ENCODE results near the gene DENND1A.

The DENND1A gene

DNA sequence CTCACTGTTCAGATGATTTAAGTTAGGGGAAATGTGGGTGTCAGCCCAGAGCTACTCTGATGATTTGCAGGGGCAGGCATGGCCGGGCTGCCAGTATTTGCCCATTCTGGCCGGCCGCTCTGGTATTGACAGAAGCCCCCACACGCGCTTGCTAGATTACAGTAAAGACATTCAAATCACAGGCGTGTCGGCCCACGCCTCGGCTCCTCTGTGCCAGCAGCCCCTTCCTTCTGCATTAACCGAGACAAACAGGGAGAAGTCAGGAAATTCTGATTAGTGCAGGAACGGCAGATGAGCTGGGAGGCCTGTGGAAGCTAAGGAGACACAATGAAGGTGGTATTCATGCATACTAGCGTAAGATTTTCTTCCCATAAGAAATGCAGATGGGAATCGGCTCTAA lies 460.6 kb downstream of the DENND1A start:
- TF ChIP-seq, protein P1, sequence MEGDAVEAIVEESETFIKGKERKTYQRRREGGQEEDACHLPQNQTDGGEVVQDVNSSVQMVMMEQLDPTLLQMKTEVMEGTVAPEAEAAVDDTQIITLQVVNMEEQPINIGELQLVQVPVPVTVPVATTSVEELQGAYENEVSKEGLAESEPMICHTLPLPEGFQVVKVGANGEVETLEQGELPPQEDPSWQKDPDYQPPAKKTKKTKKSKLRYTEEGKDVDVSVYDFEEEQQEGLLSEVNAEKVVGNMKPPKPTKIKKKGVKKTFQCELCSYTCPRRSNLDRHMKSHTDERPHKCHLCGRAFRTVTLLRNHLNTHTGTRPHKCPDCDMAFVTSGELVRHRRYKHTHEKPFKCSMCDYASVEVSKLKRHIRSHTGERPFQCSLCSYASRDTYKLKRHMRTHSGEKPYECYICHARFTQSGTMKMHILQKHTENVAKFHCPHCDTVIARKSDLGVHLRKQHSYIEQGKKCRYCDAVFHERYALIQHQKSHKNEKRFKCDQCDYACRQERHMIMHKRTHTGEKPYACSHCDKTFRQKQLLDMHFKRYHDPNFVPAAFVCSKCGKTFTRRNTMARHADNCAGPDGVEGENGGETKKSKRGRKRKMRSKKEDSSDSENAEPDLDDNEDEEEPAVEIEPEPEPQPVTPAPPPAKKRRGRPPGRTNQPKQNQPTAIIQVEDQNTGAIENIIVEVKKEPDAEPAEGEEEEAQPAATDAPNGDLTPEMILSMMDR (IDR thresholded peaks at IDR 0.05; ENCODE audit: insufficient read depth, low read depth, low read length, missing control alignments): no peak
- no peak overlapping the region for H3K4me3 ChIP-seq (ENCODE audit: low read length)
- DNase-seq (ENCODE audit: low read depth): no peak

DNA sequence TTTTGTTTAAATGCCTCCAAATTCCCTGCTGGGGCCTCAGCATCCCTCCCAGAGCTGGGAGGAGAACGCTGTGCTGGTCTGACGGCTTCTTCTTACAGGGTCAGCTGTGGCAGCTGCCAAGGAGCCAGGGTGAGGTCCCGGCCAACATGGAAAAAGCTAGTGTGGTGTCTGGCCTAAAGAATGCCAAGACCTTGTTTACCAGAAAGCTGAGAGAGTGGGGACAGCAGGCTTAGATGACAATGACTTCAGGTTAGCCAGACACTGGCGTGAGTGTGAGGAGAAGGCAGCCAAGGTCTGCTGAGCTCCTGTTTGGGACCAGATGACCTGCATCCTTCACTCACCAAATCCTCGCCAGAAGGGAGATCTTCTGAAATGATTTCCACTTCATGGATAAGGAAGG lies 461.4 kb downstream of the DENND1A start:
- TF ChIP-seq, protein P1 (IDR thresholded peaks at IDR 0.05; ENCODE audit: insufficient read depth, low read depth, low read length, missing control alignments): no peak

DNA sequence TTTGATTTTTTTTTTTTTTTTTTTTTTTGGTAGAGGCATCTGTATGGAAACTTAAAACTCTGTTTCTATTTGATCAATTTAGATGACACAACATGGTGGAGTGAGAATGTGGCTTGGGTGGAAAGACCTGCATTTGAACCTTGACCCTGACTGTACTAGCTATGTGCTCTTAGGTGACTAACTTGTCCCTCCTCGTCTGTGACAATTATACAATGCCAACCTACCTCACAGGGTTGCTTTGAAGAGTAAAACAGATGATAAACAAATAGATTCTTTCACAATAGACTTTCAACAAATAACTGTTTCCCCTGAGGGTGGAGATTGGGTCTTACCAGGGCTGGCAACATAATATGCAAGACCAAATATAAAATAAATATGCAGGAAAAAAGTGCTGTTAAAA lies 464.6 kb downstream of the DENND1A start:
- TF ChIP-seq, protein P1 (IDR thresholded peaks at IDR 0.05; ENCODE audit: insufficient read depth, low read depth, low read length, missing control alignments): no peak
- H3K4me3 ChIP-seq (ENCODE audit: low read length): no peak overlapping the region
- no peak for DNase-seq (ENCODE audit: low read depth)

More for the DNA sequence above, 461.4 kb downstream of the DENND1A start:
- no peak for DNase-seq (ENCODE audit: low read depth)
- H3K4me3 ChIP-seq (ENCODE audit: low read length): no peak overlapping the region

GRCh38 chr9:123460091-123460490 lies 469.8 kb downstream of the DENND1A start:
- TF ChIP-seq, protein P1 (IDR thresholded peaks at IDR 0.05; ENCODE audit: insufficient read depth, low read depth, low read length, missing control alignments): no peak
- DNase-seq (ENCODE audit: low read depth): peak; percentile 21
- H3K4me3 ChIP-seq (ENCODE audit: low read length): no peak overlapping the region

DNA sequence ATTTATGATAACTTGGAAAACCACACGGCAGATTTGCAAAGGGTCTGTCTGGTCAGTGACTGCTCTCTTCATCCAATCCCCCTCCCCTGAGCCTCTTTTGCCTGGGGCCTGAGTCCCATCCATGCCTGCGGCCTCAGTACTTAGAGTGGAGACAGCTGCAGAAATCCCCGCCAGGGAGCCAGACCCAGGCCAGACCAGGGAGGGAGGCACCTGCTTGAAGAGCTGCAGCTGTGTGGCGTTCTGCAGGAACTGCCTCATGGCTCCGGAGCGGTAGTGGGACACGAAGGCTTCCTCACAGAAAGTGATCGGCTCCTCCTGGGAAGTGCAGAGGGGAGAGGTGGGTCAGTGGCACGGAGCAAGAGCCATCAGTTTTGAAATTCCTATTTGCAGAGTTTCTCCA lies 472.3 kb downstream of the DENND1A start:
- TF ChIP-seq, protein P1 (IDR thresholded peaks at IDR 0.05; ENCODE audit: insufficient read depth, low read depth, low read length, missing control alignments): no peak
- no peak for DNase-seq (ENCODE audit: low read depth)
- no peak overlapping the region for H3K4me3 ChIP-seq (ENCODE audit: low read length)

DNA sequence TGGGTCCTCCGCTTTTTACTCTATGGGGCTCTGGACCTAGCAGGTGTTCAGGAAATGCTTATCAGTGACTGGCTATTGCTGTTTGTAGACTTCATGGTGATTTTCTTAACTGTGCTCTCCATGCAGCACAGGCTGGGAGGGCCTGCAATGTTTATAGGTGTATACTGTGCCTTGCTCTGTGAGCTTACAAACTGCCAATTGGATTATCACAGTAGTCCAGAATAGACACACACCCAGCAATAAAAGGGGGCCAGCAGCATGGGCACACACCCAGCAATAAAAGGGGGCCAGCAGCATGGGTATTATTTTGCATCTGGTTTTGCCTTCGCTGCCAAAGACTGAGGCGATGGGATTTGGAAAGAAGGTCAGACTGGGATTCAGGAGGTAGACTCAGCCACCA lies 473.9 kb downstream of the DENND1A start:
- DNase-seq (ENCODE audit: low read depth): no peak
- no peak overlapping the region for H3K4me3 ChIP-seq (ENCODE audit: low read length)
- TF ChIP-seq, protein P1 (IDR thresholded peaks at IDR 0.05; ENCODE audit: insufficient read depth, low read depth, low read length, missing control alignments): no peak

- no peak overlapping the region for H3K4me3 ChIP-seq (ENCODE audit: low read length)
- no peak for DNase-seq (ENCODE audit: low read depth)
- TF ChIP-seq, protein P1 (IDR thresholded peaks at IDR 0.05; ENCODE audit: insufficient read depth, low read depth, low read length, missing control alignments): no peak
Measured at GRCh38 chr9:123455187-123455586, 474.7 kb downstream of the DENND1A start.
